NCI-H526 (cell line): ENCODE data around the gene EVC2.
"Not testable (repeated sequence)": the region's sequence is repeated elsewhere in the genome, so short reads cannot be mapped to it uniquely, and the experiment has no call there.

Experiments used
- DNase-seq, 2 experiments: peaks; one replicate each; lab custom pipeline; 2025; lab: John Stamatoyannopoulos, UW

The EVC2 gene

GRCh38 chr4:5619913-5620625 lies 88.3 kb downstream of the EVC2 start:
- DNase-seq = no peak

- no peak for DNase-seq
Measured at GRCh38 chr4:5618051-5618960, 90.1 kb downstream of the EVC2 start.

- no peak for DNase-seq
Measured at GRCh38 chr4:5616331-5616950, 91.9 kb downstream of the EVC2 start.

GRCh38 chr4:5615496-5616075 lies 92.8 kb downstream of the EVC2 start:
- no peak for DNase-seq

- DNase-seq = no peak
Measured at GRCh38 chr4:5611750-5612149, 96.6 kb downstream of the EVC2 start.

GRCh38 chr4:5609306-5610007 lies 98.9 kb downstream of the EVC2 start:
- DNase-seq = no peak

- not testable (repeated sequence) for DNase-seq
Measured at GRCh38 chr4:5593828-5594227, 114.5 kb downstream of the EVC2 start.

GRCh38 chr4:5592272-5592671 lies 116.1 kb downstream of the EVC2 start:
- DNase-seq = no peak

GRCh38 chr4:5589495-5589894 lies 118.9 kb downstream of the EVC2 start:
- DNase-seq = no peak

- DNase-seq = no peak
Measured at GRCh38 chr4:5588046-5588445, 120.3 kb downstream of the EVC2 start.

GRCh38 chr4:5575941-5576340 lies 132.4 kb downstream of the EVC2 start:
- no peak for DNase-seq

- no peak for DNase-seq
Measured at GRCh38 chr4:5574386-5574785, 134.0 kb downstream of the EVC2 start.

GRCh38 chr4:5573965-5574364 lies 134.4 kb downstream of the EVC2 start:
- no peak for DNase-seq

- DNase-seq = no peak
Measured at GRCh38 chr4:5572751-5573150, 135.6 kb downstream of the EVC2 start.

- DNase-seq = no peak
Measured at GRCh38 chr4:5572114-5572513, 136.2 kb downstream of the EVC2 start.

- DNase-seq = no peak
Measured at GRCh38 chr4:5571646-5572045, 136.7 kb downstream of the EVC2 start.

- no peak for DNase-seq
Measured at GRCh38 chr4:5569451-5569850, 138.9 kb downstream of the EVC2 start.

GRCh38 chr4:5568931-5569330 lies 139.4 kb downstream of the EVC2 start:
- DNase-seq = peak; percentile 77 to 86

- no peak for DNase-seq
Measured at GRCh38 chr4:5568336-5568735, 140.0 kb downstream of the EVC2 start.

- DNase-seq = no peak
Measured at GRCh38 chr4:5566991-5567390, 141.4 kb downstream of the EVC2 start.

GRCh38 chr4:5566526-5566925 lies 141.8 kb downstream of the EVC2 start:
- no peak for DNase-seq

- no peak for DNase-seq
Measured at GRCh38 chr4:5563856-5564255, 144.5 kb downstream of the EVC2 start.
